ENCODE data around the gene TST. TPM values are rescaled to one million over a fixed set of nuclear protein-coding genes. Genes with fewer than 3 reads are reported as not detected.

Gene TST
- total RNA-seq, 4 donors from 2014 or later = 42.2 to 66.5 (median 51.9) TPM

DNA sequence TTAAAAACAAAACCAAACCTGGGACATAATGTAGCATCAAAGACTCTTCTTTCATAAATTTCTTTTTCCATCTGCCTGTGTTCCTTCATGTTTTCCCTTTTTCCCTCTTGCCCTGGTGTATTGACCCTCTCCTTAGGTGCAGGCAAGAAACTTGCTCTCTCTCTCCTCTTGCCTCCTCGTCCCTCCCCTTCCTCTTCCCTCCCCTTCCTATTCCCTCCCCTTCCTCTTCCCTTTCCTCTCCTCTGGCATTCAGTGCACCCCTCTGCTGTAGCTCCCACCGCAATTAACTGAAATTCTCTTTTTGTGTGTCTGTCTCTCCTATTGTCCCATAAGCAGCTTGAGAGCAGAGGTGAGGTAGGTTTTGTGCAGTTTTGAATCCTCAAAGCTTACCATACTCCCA is 55.9 kb downstream of the TST start:
- Histone ChIP-seq H3K4me3 (no peak overlapping the region), H3K27me3 (peaks cover 0 to 8% (median 8%) of the 10 kb centered on the region in 3 donors), H3K4me1 (no peaks in the 10 kb centered on the region), H3K9me3 (no peaks in the 10 kb centered on the region), H3K36me3 (no peaks in the 10 kb centered on the region), H3K27ac (no peak overlapping the region)
- TF ChIP-seq, protein P1, sequence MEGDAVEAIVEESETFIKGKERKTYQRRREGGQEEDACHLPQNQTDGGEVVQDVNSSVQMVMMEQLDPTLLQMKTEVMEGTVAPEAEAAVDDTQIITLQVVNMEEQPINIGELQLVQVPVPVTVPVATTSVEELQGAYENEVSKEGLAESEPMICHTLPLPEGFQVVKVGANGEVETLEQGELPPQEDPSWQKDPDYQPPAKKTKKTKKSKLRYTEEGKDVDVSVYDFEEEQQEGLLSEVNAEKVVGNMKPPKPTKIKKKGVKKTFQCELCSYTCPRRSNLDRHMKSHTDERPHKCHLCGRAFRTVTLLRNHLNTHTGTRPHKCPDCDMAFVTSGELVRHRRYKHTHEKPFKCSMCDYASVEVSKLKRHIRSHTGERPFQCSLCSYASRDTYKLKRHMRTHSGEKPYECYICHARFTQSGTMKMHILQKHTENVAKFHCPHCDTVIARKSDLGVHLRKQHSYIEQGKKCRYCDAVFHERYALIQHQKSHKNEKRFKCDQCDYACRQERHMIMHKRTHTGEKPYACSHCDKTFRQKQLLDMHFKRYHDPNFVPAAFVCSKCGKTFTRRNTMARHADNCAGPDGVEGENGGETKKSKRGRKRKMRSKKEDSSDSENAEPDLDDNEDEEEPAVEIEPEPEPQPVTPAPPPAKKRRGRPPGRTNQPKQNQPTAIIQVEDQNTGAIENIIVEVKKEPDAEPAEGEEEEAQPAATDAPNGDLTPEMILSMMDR (IDR thresholded peaks at IDR 0.05 in 4 of 5, conservative IDR thresholded peaks at IDR 0.05 in 1 of 5) = no peak
- TF ChIP-seq POLR2A (IDR thresholded peaks at IDR 0.05) = no peak
- DNase-seq = no peak
- no peak for ATAC-seq
- in situ Hi-C loops (cut with MboI; ENCODE audit: low sequenced_read_pairs in 4 of 4) (loop anchor here in 1 of 4 donors (25.0 kb wide), 1 partner anchor 176 kb away; the partner anchor contains the start of gene IFT27), intact Hi-C loops (cut with DNase I; ENCODE audit: low total_unique reads) (no loop called here)

- Histone ChIP-seq H3K27me3 (peaks cover 0 to 11% (median 8%) of the 10 kb centered on the region in 3 donors), H3K27ac (no peak overlapping the region), H3K9me3 (no peaks in the 10 kb centered on the region), H3K36me3 (no peaks in the 10 kb centered on the region), H3K4me1 (no peaks in the 10 kb centered on the region), H3K4me3 (no peak overlapping the region)
- no peak for TF ChIP-seq POLR2A (IDR thresholded peaks at IDR 0.05)
- intact Hi-C loops (cut with DNase I; ENCODE audit: low total_unique reads) (no loop called here), in situ Hi-C loops (cut with MboI; ENCODE audit: low sequenced_read_pairs in 4 of 4) (loop anchor here in 1 of 4 donors (25.0 kb wide), 1 partner anchor 174 kb away; the partner anchor contains the start of gene IFT27)
- ATAC-seq = no peak
- DNase-seq = no peak
Measured at GRCh38 chr22:36961626-36962025, 57.6 kb downstream of the TST start.

Other genes starting within 250 kb of the TST start
- 1 to 10 TPM; 2.4 to 8.3 (median 6.7) TPM for gene IFT27, start 243.3 kb downstream of the TST start, total RNA-seq
- gene PVALB, start 202.4 kb downstream of the TST start, total RNA-seq = 1 to 10 TPM in 2 of 4 donors, not detected in 2; 1.2 to 4.1 TPM
- 1 to 10 TPM; 1.8 to 5.5 (median 2.9) TPM for gene NCF4, start 158.4 kb downstream of the TST start, total RNA-seq
- gene CSF2RB, start 105.8 kb downstream of the TST start, total RNA-seq = 1 to 10 TPM; 1.2 to 2.0 (median 1.6) TPM
- gene MPST, start 295 bp upstream of the TST start, total RNA-seq = 100 to 1,000 TPM; 131 to 161 (median 146) TPM
- 1 to 10 TPM; 1.8 to 3.3 (median 2.6) TPM for gene KCTD17, start 32.3 kb upstream of the TST start, total RNA-seq
- gene TMPRSS6, start 90.3 kb upstream of the TST start, total RNA-seq = under 1 TPM in 2 of 4 donors, not detected in 2; 0.10 to 0.18 TPM
- 1 to 10 TPM in 1 of 4 donors, under 1 TPM in 3; 0.10 to 7.9 (median 0.27) TPM for gene IL2RB, start 130.5 kb upstream of the TST start, total RNA-seq
- gene C1QTNF6, start 168.8 kb upstream of the TST start, total RNA-seq = under 1 TPM; 0.46 to 1.00 (median 0.84) TPM
- not detected for gene SSTR3, start 193.0 kb upstream of the TST start, total RNA-seq
- gene RAC2, start 224.8 kb upstream of the TST start, total RNA-seq = 1 to 10 TPM in 3 of 4 donors, not detected in 1; 1.9 to 3.7 (median 3.5) TPM

Measured in gastrocnemius medialis (tissue), 4 donors.